Astrocyte of the spinal cord (primary cell): ENCODE data around the gene EXO1.
A peak's percentile ranks its signal among the peaks of the same experiment; 100 is the strongest.

Source experiments
- DNase-seq: peaks from one replicate; pipeline ENCODE4 v3.0.0; 2011; ENCODE audit warnings: low read depth, low spot score
- H3K4me3 ChIP-seq: 2 replicates; pipeline ENCODE4 v1.5.1; 2011; ENCODE audit warnings: low read depth, mild to moderate bottlenecking, low read length, moderate library complexity
- CTCF ChIP-seq: IDR thresholded peaks from 2 replicates; pipeline ENCODE4 v1.5.1; 2012; ENCODE audit warnings: low read depth, mild to moderate bottlenecking, low read length, inconsistent platforms
- in situ Hi-C: cut with HindIII; loops from 2 replicates; pipeline ENCODE4 v1.10.0; 2017; ENCODE audit warnings: low sequenced_read_pairs

Gene EXO1

DNA sequence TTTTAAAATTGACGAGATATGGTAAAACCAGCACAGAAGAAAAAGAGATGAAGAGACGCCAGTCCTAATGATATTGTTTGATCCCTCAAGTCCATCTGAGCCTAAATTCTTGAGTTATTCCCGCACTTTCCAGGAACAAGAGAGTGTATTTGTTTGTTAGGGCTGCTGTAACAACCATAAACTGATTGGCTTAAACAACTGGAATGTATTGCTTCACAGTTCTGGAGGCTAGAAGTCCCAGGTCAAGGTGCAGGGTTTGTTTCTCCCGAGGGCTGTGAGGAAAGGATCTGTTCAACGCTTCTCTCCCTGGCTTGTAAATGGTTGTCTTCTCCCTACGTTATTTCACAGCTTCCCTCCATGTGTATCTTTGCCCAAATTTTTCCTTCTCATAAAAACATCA is 7.8 kb upstream of the EXO1 start:
- in situ Hi-C loops: no loop called here
- TF ChIP-seq CTCF: no peak

DNA sequence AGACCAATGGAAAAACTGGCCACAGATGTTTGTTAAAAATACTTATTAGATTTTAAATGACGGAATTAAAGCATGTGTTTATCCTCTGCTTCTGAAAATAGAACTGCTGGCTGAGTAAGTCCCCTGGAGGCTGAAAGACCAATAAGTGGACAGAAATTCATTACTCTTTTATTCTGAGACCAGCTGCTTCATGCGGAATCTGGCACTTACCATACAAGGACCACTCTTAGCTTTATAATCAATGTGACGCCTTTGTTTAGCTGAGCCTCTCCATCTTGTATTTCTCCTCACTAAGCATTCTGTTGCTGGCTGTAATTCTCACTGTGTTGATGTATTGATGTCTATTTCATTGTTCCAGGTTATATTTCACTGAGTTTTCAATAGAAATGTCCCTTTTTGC is 6.3 kb upstream of the EXO1 start:
- in situ Hi-C loops: no loop called here
- no peak for DNase-seq
- no peak for TF ChIP-seq CTCF
- no peak overlapping the region for H3K4me3 ChIP-seq

More for the DNA sequence above, 7.8 kb upstream of the EXO1 start:
- H3K4me3 ChIP-seq: no peak overlapping the region
- no peak for DNase-seq

DNA sequence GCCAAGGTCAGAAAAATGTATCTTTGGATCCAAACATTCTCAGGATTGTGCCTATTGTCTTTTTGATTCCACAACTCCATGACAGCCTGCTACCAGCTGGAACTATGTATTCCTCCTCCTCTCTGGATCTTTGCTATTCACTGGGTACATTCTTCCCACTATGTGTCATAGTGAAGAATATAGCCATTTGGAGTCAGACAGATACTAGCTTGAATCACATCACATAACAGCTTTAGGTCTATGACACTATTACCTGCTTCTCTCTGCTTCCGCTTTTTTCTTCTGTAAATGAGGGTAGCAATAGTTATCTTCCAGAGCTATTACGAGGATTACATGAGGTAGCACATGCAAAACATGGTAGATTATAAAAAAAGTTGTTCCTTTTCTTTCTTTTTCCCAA is 5.4 kb upstream of the EXO1 start:
- in situ Hi-C loops: no loop called here
- no peak for TF ChIP-seq CTCF
- H3K4me3 ChIP-seq: no peak overlapping the region
- DNase-seq: no peak

DNA sequence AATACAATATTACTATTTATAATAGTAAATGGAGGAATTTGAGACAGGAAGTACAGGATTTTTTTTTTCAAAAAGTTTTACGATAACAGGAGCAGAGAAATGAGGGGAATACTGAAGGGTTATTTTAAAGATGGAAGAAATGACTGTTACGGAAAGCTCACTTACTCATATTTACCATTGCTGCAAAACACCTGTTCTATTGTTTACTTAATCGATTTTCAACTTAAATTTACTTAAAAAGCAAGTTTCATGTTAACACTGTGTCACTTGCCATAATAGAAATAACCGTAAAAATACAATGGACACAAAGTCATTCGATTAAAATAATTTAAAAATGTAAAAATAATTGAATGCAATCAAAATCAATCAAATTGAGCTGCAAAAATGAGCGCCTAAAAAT is 3.4 kb upstream of the EXO1 start:
- in situ Hi-C loops: no loop called here
- TF ChIP-seq CTCF: no peak
- no peak for DNase-seq
- no peak overlapping the region for H3K4me3 ChIP-seq

- DNase-seq: no peak
- in situ Hi-C loops: no loop called here
- H3K4me3 ChIP-seq: no peak overlapping the region
- TF ChIP-seq CTCF: no peak
Measured at GRCh38 chr1:241846375-241846774, 1.6 kb upstream of the EXO1 start.

GRCh38 chr1:241846862-241847539 is 1.0 kb upstream of the EXO1 start:
- in situ Hi-C loops: no loop called here
- TF ChIP-seq CTCF: no peak
- DNase-seq: no peak
- H3K4me3 ChIP-seq: peak overlapping the region; percentile 95

DNA sequence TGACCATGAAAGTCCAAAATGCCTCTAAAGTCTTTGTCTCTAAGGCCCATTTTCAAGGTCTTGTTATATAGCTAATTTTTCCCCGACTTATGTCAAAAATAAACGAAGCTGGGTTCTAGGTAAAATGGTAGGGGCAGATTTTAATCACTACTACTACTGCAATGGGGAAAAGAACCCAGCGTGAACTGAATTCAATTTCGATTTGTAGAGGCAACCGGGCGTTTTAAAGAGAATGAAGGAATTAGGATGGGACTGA is 536 bp upstream of the EXO1 start:
- H3K4me3 ChIP-seq: peak overlapping the region; percentile 95
- in situ Hi-C loops: no loop called here
- no peak for TF ChIP-seq CTCF
- DNase-seq: no peak
